ENCODE data around the gene CDC25B.
A peak's percentile ranks its signal among the peaks of the same experiment; 100 is the strongest.

CDC25B gene

GRCh38 chr20:3795511-3796468 lies at the start of gene CDC25B:
CDC25B (plus strand) TSS chr20:3796310; CDS start chr20:3796532, 222 bp downstream.
- no peaks in the 10 kb centered on the region for H3K27me3 Mint-ChIP-seq
- no peaks in the 10 kb centered on the region for H3K9me3 Mint-ChIP-seq
- peak within 1 kb of the TSS; percentile 95 for H3K4me3 Mint-ChIP-seq
- peaks cover 4% of the 10 kb centered on the region for H3K36me3 Mint-ChIP-seq
- ATAC-seq: peak; percentile 93
- peak within 1 kb of the TSS; percentile 99 for H3K27ac Mint-ChIP-seq
- peaks cover 52% of the 10 kb centered on the region for H3K4me1 Mint-ChIP-seq

- Mint-ChIP-seq H3K36me3 (no peaks in the 10 kb centered on the region), H3K4me3 (no peak overlapping the region), H3K4me1 (peaks cover 19% of the 10 kb centered on the region), H3K27me3 (peaks cover 47% of the 10 kb centered on the region), H3K9me3 (no peaks in the 10 kb centered on the region), H3K27ac (no peak overlapping the region)
- ATAC-seq: no peak
Measured at GRCh38 chr20:3747471-3747870, 48.6 kb upstream of the CDC25B start.

GRCh38 chr20:3748073-3748472 lies 48.0 kb upstream of the CDC25B start:
- Mint-ChIP-seq H3K27me3 (peaks cover 47% of the 10 kb centered on the region), H3K27ac (no peak overlapping the region), H3K4me3 (no peak overlapping the region), H3K4me1 (peaks cover 24% of the 10 kb centered on the region), H3K36me3 (no peaks in the 10 kb centered on the region), H3K9me3 (no peaks in the 10 kb centered on the region)
- no peak for ATAC-seq

- ATAC-seq: no peak
- peaks cover 24% of the 10 kb centered on the region for H3K4me1 Mint-ChIP-seq
- no peak overlapping the region for H3K4me3 Mint-ChIP-seq
- no peak overlapping the region for H3K27ac Mint-ChIP-seq
- H3K9me3 Mint-ChIP-seq: no peaks in the 10 kb centered on the region
- no peaks in the 10 kb centered on the region for H3K36me3 Mint-ChIP-seq
- H3K27me3 Mint-ChIP-seq: peaks cover 45% of the 10 kb centered on the region
Measured at GRCh38 chr20:3749087-3749688, 46.9 kb upstream of the CDC25B start.

- Mint-ChIP-seq H3K27ac (no peak overlapping the region), H3K4me3 (no peak overlapping the region), H3K4me1 (peaks cover 20% of the 10 kb centered on the region), H3K27me3 (peaks cover 37% of the 10 kb centered on the region), H3K9me3 (no peaks in the 10 kb centered on the region), H3K36me3 (no peaks in the 10 kb centered on the region)
- ATAC-seq: no peak
Measured at GRCh38 chr20:3749689-3750531, 46.2 kb upstream of the CDC25B start.

- Mint-ChIP-seq H3K36me3 (peaks cover 5% of the 10 kb centered on the region), H3K9me3 (no peaks in the 10 kb centered on the region), H3K4me3 (no peak overlapping the region), H3K4me1 (peaks cover 11% of the 10 kb centered on the region), H3K27me3 (peaks cover 24% of the 10 kb centered on the region), H3K27ac (no peak overlapping the region)
- ATAC-seq: no peak
Measured at GRCh38 chr20:3751305-3751674, 44.8 kb upstream of the CDC25B start.

- H3K4me3 Mint-ChIP-seq: peak overlapping the region; percentile 75
- no peaks in the 10 kb centered on the region for H3K9me3 Mint-ChIP-seq
- peaks cover 5% of the 10 kb centered on the region for H3K36me3 Mint-ChIP-seq
- peaks cover 18% of the 10 kb centered on the region for H3K27me3 Mint-ChIP-seq
- H3K4me1 Mint-ChIP-seq: peaks cover 11% of the 10 kb centered on the region
- ATAC-seq: peak; percentile 77
- H3K27ac Mint-ChIP-seq: peak overlapping the region; percentile 44
Measured at GRCh38 chr20:3751675-3752385, 44.3 kb upstream of the CDC25B start.

- H3K4me3 Mint-ChIP-seq: peak overlapping the region; percentile 75
- H3K36me3 Mint-ChIP-seq: peaks cover 6% of the 10 kb centered on the region
- peaks cover 11% of the 10 kb centered on the region for H3K4me1 Mint-ChIP-seq
- H3K27me3 Mint-ChIP-seq: peaks cover 13% of the 10 kb centered on the region
- no peak for ATAC-seq
- H3K9me3 Mint-ChIP-seq: no peaks in the 10 kb centered on the region
- H3K27ac Mint-ChIP-seq: peak overlapping the region; percentile 44
Measured at GRCh38 chr20:3752386-3752759, 43.7 kb upstream of the CDC25B start.

GRCh38 chr20:3753098-3753497 lies 43.0 kb upstream of the CDC25B start:
- Mint-ChIP-seq H3K9me3 (no peaks in the 10 kb centered on the region), H3K4me1 (peaks cover 11% of the 10 kb centered on the region), H3K36me3 (peaks cover 13% of the 10 kb centered on the region), H3K27ac (no peak overlapping the region), H3K4me3 (no peak overlapping the region), H3K27me3 (peaks cover 5% of the 10 kb centered on the region)
- ATAC-seq: peak; percentile 27

- H3K4me1 Mint-ChIP-seq: peaks cover 11% of the 10 kb centered on the region
- no peak overlapping the region for H3K27ac Mint-ChIP-seq
- no peak overlapping the region for H3K4me3 Mint-ChIP-seq
Measured at GRCh38 chr20:3753501-3754275, 42.4 kb upstream of the CDC25B start.

GRCh38 chr20:3754276-3754630 lies 41.9 kb upstream of the CDC25B start:
- no peak for ATAC-seq
- H3K27ac Mint-ChIP-seq: no peak overlapping the region
- H3K27me3 Mint-ChIP-seq: no peaks in the 10 kb centered on the region
- no peaks in the 10 kb centered on the region for H3K9me3 Mint-ChIP-seq
- H3K36me3 Mint-ChIP-seq: peaks cover 16% of the 10 kb centered on the region
- H3K4me1 Mint-ChIP-seq: peaks cover 11% of the 10 kb centered on the region
- no peak overlapping the region for H3K4me3 Mint-ChIP-seq

More at GRCh38 chr20:3753501-3754275, 42.4 kb upstream of the CDC25B start:
- ATAC-seq: no peak
- Mint-ChIP-seq H3K9me3 (no peaks in the 10 kb centered on the region), H3K36me3 (peaks cover 16% of the 10 kb centered on the region), H3K27me3 (no peaks in the 10 kb centered on the region)

GRCh38 chr20:3755269-3755668 lies 40.8 kb upstream of the CDC25B start:
- peaks cover 11% of the 10 kb centered on the region for H3K4me1 Mint-ChIP-seq
- no peak overlapping the region for H3K27ac Mint-ChIP-seq
- peaks cover 16% of the 10 kb centered on the region for H3K36me3 Mint-ChIP-seq
- ATAC-seq: no peak
- H3K27me3 Mint-ChIP-seq: no peaks in the 10 kb centered on the region
- H3K4me3 Mint-ChIP-seq: no peak overlapping the region
- no peaks in the 10 kb centered on the region for H3K9me3 Mint-ChIP-seq

- Mint-ChIP-seq H3K27ac (no peak overlapping the region), H3K9me3 (no peaks in the 10 kb centered on the region)
- no peak for ATAC-seq
Measured at GRCh38 chr20:3755814-3756480, 40.2 kb upstream of the CDC25B start.

GRCh38 chr20:3757268-3757667 lies 38.8 kb upstream of the CDC25B start:
- no peak overlapping the region for H3K27ac Mint-ChIP-seq
- peaks cover 14% of the 10 kb centered on the region for H3K4me1 Mint-ChIP-seq
- peaks cover 22% of the 10 kb centered on the region for H3K36me3 Mint-ChIP-seq
- no peaks in the 10 kb centered on the region for H3K27me3 Mint-ChIP-seq
- H3K4me3 Mint-ChIP-seq: no peak overlapping the region
- no peak for ATAC-seq
- H3K9me3 Mint-ChIP-seq: no peaks in the 10 kb centered on the region

More at GRCh38 chr20:3755814-3756480, 40.2 kb upstream of the CDC25B start:
- H3K4me3 Mint-ChIP-seq: no peak overlapping the region
- H3K36me3 Mint-ChIP-seq: peaks cover 16% of the 10 kb centered on the region
- H3K4me1 Mint-ChIP-seq: peaks cover 17% of the 10 kb centered on the region
- no peaks in the 10 kb centered on the region for H3K27me3 Mint-ChIP-seq

Data from stimulated activated memory B cell treated with anti-CD40 and anti-IgM and Interleukin-4, amounts not matched to agents 10 μg/mL and 1 μg/mL and 100 μg/mL, for 72 hours (primary cell).